HG03520 (cell line): ENCODE measurements around the gene NPAT.

Source experiments
- ATAC-seq: cut with Tn5 transposase; IDR thresholded peaks from one replicate; pipeline ENCODE4 v1.9.1; 2021; ENCODE audit warnings: mild to moderate bottlenecking, moderate library complexity; ENCODE audit not compliant: unreplicated experiment

Gene NPAT

GRCh38 chr11:108222574-108223347, at the start of gene NPAT, which contains the start of gene ATM:
Gene NPAT (minus strand): TSS chr11:108222638. CDS start chr11:108222536, 102 bp downstream.
Gene ATM (plus strand): TSS chr11:108223067. CDS start chr11:108227625, 4,558 bp downstream.
- ATAC-seq: peak; percentile 74

DNA sequence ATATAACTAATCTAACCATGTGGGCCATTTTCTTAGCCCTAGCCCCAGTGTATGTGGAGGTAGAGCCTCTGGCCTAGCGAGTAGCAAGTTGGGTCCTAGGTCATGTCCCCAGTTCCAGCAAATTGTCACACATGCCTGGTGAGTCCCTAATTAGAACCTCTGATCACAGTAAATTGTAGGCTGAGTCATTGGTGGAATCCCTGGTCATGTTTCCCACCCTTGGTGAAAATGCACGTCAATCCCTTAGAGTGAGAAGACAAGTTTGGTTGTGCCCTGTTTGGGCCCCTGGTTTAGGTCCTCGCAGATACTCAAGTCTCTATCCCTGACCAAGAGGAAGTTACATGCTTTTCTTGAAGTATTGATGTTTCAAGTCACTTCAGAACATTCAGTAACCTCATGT, 47.1 kb upstream of the NPAT start:
- ATAC-seq: no peak

DNA sequence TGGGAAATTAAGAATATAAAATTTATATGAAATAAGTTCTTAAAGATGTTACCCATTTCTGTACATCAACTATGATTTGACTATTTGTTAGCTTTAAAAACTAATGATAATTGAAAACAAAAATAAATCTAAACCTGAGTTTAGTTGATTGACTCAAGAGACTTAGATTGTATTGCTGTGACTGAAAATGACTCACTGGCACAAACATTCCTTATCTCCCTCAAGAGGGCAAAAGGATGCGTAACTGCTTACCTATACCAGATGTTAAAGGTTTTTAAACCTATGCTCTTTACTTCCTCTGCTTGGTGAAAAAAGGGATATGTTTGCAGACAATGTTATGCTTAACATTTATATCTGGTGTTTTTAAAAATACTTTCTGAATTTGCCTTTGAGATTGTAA, 30.7 kb upstream of the NPAT start:
- no peak for ATAC-seq

DNA sequence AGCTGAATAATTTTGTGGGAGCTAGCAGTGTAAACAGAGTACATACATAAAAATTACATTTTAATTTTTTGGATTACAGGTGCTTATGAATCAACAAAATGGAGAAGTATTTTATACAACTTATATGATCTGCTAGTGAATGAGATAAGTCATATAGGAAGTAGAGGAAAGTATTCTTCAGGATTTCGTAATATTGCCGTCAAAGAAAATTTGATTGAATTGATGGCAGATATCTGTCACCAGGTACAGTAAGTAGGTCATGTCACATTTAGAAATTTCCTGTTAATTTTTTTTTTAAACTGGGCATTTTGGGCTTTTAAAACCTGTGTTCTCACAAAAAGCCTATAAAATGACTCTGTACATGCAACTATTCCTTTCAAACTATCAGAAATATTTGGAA, 24.4 kb upstream of the NPAT start:
- no peak for ATAC-seq

- no peak for ATAC-seq
Measured at GRCh38 chr11:108246308-108246707, 23.9 kb upstream of the NPAT start.

DNA sequence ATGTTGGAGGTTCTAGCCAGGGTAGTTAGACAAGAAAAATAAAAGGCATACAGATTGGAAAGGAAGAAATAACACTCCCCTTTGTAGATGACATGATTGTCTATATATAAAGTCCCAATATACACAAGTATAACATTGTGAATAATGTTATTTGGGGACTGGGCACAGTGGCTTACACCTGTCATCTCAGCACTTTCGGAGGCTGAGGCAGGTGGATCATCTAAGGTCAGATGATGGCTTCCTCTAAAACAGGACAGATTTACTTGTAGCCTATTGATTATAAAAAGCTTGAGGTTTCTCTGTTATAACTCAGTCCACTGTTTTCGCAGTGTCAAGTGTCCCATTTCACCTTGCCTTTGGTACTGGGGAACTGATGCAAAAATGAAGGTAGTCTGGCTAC, 20.0 kb upstream of the NPAT start:
- no peak for ATAC-seq

GRCh38 chr11:108241330-108242037, 19.0 kb upstream of the NPAT start:
- no peak for ATAC-seq

DNA sequence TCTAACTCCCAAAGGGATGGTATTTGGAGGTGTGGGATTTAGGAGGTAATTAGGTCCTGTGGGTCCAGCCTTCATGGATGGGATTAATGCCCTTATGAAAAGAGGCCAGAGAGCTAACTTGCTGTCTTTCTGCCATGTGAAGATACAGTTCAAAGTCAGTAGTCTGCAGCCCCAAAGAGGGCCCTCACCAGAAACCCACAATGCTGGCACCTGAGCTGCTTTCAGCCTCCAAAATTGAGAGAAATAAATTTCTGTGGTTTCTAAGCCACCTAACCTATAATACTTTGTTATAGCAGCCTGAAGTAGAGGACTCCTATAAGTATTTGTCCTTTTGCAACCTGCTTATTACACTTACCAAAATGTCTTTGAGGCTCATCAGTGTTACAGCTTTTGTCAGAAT, 16.6 kb upstream of the NPAT start:
- ATAC-seq: no peak

- peak; percentile 52 for ATAC-seq
Measured at GRCh38 chr11:108237058-108237481, 14.6 kb upstream of the NPAT start.

GRCh38 chr11:108235633-108236032, 13.2 kb upstream of the NPAT start:
- no peak for ATAC-seq

DNA sequence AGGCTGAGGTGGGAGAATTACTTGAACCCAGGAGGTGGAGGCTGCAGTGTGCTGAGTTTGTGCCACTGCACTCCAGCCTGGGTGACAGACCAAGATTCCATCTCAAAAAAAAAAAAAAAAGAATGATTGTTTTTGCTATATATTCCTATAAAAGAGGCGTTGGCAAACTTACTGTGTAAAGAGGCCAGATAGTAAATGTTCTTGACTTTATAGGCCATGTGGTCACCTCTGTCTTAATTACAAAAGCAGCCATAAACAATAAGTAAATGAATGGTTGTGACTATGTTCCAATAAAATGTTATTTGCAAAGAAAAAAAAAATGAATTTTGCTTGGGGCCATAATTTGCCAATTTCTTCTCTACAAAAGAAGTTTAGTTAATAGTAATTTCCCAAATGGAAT, 12.8 kb upstream of the NPAT start:
- ATAC-seq: no peak

- no peak for ATAC-seq
Measured at GRCh38 chr11:108233277-108233945, 11.0 kb upstream of the NPAT start.

DNA sequence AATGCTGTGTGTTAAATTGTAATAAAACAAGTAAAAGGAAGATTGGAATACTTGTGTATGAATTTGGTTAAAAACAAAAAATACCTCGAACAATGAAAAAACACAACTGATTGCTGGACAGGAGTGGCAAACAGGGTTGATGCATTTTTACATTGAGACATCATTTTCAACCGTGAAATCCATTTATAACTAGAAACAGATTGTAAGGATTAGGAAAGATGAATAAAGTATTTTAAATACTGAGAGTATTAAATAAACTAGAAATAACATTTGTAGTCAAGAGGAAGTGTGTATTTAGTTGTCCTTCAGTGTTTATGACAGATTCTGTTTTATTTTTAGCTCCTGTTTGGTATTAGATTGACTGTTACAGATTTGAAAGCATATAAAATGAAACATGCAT, 5.8 kb upstream of the NPAT start:
- ATAC-seq: no peak

GRCh38 chr11:108226036-108226435, 3.6 kb upstream of the NPAT start:
- ATAC-seq: no peak

GRCh38 chr11:108224911-108225786, 2.7 kb upstream of the NPAT start:
- ATAC-seq: no peak

DNA sequence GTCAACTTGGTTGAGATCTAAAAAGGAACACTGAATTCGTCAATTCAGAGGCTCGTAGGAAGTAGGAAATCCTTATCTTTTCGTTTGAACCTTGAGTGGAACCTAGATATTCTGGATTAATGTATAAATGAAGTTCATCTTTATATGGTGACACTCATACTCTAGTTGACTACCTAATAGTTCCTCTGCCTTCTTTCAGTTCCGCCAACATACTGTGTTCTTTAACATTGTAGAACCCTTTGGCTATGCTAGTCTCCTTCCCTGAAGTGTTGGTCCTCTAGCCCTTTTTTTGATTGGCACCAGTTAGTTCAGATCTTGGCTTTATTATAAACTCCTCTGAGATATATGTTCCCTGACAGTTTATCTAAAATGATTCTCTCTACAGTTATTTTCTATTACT, 1.9 kb upstream of the NPAT start:
- no peak for ATAC-seq

DNA sequence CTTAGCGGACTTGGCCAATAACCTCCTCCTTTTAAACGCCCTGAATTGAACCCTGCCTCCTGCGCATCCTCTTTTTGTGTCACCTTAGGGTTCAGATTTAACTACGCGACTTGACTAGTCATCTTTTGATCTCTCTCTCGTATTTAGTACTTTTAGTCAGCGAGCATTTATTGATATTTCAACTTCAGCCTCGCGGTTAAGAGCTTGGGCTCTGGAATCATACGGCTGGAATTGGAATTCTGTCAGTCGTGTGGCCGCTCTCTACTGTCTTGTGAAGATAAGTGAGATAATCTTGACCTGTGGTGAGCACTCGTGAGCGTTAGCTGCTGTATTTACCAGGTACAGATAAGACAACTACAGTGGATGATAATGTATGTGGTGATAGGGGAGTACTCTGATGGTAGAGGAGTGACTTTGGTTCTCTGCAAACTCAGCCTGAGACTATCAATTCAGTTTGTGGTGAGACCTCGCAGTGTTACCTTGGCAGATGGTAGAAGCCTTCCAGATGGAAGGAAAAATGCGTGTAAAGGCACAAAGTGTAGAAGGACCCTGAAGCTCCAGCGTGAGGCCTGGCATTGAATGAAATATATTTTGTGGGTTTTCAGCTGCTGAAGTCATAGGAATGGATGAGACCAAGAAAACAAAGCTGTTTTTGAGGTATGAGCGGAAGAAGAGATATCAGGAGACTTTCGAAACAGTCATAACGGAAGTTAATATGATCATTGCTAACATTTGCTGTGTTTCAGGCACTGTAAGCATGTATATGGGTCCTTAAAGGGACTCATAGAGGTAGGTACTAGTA, 1.1 kb upstream of the NPAT start:
- ATAC-seq: peak; percentile 30

DNA sequence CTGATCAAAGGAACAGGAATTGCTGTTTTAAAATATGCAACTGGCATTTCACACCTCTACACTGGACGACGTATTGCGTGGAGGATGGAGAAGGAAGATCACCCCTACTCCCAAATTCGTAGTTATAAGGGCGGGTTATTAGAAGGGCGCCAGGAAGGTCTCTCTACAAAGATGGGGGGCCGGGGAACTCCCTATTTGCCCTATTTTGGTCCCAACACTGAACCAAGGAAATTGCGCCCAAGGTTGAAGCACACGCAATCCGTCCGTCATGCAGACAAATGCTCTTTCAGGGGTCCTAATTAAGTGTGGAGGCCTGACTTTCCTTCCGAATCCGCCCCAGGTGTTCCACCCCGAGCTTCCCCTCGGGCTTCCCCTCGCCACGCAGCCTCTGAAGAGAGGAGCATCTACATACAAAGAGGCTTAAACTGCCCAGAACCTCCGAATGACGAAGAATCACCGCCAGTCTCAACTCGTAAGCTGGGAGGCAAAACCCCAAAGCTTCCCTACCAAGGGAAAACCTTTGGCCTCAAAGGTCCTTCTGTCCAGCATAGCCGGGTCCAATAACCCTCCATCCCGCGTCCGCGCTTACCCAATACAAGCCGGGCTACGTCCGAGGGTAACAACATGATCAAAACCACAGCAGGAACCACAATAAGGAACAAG, 396 bp downstream of the NPAT start:
- no peak for ATAC-seq

GRCh38 chr11:108221371-108221770, 1.1 kb downstream of the NPAT start:
- ATAC-seq: no peak
